NCI-H510A treated with DMSO at 0.1 percent for 48 hours (cell line): ENCODE data around the gene HYAL3.
"Not testable (repeated sequence)": the region's sequence is repeated elsewhere in the genome, so short reads cannot be mapped to it uniquely, and the experiment has no call there.

Experiments used
- DNase-seq: peaks from one replicate; lab custom pipeline; 2025; lab: John Stamatoyannopoulos, UW

HYAL3 gene

DNA sequence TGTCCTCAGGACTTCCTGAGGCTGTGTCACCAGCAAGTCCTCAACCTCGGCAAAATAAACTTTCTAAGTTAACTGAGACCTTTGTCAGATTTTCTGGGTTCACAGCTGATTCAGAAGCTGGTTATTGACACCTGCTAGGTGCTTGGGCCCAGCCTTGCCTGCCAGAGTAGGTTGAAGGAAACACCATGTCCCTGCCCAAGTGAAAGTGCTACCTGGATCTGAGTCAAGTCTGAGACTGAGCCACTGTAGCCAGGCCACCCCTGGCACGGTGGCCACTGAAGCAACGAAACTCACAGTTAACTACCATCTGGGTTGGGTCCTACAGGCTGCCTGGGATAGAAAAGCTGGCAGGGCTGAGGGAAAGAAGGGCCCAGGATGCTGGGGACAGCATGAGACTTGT lies 15.1 kb upstream of the HYAL3 start:
- DNase-seq, result no peak

DNA sequence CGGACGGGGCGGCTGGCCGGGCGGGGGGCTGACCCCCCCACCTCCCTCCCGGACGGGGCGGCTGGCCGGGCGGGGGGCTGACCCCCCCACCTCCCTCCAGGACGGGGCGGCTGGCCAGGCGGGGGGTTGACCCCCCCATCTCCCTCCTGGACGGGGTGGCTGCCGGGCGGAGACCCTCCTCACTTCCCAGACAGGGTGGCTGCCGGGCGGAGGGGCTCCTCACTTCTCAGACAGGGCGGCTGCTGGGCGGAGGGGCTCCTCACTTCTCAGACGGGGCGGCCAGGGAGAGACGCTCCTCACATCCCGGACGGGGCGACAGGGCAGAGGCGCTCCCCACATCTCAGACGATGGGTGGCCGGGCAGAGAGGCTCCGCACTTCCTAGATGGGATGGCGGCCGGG lies 12.8 kb upstream of the HYAL3 start:
- DNase-seq, result not testable (repeated sequence)

DNA sequence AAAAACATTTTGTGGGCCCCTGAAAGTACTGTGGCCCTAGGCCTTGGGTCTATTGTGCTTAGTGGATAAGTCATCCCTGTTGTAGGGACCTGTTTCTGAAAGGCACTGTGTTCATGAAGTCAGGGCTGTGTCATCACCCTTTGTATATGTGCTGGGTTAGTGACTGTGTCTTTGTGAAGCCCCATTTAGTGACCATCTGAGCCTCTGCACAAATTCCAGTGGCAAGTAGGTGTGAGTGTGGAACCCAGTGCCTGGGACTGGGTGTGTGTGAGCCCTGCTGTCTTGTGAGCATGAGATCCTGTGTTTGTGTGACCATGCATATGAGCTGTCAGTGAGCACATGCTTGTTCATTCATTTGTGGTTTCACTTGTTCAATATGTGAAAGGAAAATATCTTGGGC lies 5.4 kb upstream of the HYAL3 start:
- DNase-seq, result no peak

DNA sequence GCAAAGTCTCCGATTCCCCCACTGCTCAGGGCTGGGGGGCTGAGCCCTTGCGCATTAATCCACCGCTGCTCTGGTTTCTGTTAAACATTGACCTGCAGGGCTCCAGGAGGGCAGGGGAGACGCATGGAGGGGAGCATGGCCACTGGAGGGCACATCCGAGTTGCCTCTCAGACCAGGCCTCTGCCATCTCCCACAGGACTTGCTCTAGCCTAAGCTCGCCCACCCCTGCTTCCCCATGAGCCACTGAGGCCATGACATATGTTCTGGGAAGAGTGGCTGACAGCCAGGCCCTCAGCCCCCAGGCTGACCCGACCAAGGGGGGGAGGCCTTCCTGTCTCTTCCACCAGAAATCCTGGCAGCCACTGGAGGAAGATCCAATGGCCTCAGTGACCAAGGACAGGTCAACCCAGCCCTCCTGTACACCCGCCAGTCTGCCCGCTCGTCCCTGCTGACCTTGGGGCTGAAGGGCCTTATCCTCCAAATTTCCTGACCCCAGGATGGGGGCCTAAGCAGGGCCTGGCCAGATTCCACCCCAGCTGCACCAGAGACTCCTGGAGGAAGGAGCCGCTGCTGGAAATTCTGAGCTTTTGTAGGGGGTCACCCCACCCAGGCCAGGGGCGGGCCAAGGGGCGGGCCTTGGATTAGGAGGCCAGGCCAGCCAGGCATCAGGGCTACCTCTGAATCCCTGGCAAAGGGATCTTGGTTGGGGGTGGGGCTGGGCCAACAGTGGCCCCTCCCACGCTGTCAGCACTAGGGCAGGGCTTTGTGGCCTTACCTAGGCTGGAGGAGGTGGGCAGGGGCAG lies 4.0 kb upstream of the HYAL3 start, which contains the start of gene HYAL1:
TSS of gene HYAL1 (minus strand) at position 562 of the 803 bp plus-strand sequence. CDS start 618 bp downstream, outside the sequence.
- DNase-seq, result no peak

DNA sequence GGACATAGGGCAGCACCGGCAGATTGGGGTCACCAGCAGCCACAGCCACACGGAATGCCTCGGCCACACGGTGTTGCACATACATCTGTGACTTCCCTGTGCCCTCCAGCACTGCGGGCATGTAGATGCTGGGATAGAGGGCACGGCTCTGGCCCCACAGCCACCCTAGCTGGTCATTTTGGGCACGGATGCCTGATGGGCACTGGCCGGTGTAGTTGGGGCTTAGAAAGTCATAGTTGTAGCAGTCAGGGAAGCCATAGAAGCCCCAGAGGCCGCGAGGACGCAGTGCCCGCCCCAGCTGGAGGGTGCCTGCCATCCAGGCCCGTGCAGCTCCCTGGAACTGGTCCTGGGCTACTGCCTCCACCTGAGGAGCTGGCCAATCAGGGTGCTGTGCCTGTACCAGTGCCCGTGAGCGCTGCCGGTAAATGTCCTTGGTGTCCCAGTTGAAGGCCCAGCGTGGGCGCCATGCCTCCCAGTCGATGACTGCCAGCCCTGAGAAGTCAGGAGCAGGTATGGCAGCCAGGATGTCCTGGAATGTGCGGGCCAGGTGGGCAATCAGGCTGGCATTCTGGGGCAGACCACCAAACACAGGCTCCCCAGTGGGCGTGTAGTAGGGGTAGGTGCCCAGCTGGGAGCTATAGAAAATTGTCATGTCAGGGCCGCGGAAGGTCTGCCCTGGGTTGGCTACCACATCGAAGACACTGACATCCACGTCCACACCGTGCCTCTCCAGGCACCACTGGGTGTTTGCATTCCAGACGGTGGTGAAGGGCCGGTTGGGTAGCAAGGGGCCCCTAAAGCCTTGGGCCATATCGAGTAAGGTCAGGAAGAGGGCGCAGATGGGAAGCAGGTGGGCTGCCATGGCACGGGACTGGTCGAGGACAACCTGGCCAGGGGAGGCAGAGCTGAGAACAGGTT lies 3.1 kb upstream of the HYAL3 start:
- no peak for DNase-seq

DNA sequence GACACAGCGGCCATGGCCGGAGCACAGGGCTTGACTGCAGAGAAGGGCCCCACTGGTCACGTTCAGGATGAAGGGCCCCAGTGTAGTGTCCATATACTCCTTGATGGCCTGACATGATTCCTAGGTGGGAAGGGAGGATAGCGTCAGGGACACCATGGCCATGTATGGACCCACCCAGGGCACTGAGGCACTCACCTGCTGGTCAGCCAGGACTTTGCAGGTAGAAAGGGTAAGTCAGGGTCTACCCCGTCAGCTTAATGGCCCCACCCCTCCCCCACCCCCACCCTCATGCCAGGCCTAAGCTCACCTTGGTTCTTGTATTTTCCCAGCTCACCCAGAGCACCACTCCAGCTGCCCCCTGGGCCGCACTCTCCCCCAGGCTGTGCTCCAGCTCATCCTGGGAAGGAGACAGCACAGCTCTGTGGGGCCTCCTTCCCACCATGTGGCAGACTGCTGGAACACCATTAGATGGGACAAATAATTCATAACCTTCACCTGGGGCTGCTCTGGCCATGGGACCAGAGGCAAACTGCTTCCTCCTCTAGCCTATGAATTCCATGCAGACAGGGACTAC lies 1.6 kb upstream of the HYAL3 start:
- DNase-seq, result no peak

DNA sequence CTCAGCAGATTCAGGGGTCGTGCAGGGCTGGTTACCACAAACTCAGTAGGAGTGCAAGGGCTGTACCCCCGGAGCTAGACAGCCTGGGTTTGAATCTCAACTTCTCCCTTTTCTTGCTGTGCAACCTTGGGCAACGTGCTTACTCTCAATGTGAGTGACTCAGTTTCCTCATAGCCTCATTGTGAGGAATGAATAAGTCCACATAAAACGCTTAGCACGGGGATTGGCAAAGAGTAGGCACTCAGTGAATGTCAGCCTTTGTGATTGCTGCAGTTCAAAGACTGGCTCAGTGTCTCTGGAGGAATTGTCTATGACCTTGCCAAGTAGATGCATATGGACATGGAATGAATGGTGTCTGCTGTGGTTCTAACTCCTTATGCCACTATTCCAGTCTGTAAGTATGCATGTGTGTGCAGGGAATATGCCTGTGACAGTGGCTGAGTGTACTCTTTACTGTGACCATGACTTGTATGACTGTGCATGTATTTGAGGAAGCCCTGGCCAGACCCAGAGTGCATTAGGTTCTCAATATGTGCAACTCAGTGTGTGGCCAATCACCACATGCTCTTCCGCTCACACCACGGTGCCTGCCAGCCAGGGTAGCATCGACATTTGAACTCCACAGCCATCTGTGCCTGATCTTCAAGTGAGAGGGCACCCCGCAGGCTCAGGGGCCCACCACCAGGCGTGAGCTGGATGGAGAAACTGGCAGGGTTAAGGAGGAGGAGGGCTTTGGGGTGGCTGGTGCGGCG lies 900 bp upstream of the HYAL3 start:
- DNase-seq, result no peak

DNA sequence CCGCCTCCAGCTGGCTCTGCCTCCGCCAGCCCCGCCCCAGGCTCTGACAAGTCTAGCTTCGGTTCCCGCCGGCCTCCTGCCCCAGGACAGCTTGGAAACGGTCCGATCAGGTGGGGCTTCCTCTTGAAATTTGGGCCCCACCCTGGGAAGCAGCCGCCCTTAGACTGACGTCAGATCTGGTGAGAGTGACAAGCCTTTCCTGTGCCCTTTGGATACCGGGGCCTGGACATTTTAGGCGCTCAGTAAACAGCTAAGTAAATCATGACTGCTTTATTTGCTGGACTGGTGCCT lies 378 bp upstream of the HYAL3 start:
- DNase-seq, result no peak

DNA sequence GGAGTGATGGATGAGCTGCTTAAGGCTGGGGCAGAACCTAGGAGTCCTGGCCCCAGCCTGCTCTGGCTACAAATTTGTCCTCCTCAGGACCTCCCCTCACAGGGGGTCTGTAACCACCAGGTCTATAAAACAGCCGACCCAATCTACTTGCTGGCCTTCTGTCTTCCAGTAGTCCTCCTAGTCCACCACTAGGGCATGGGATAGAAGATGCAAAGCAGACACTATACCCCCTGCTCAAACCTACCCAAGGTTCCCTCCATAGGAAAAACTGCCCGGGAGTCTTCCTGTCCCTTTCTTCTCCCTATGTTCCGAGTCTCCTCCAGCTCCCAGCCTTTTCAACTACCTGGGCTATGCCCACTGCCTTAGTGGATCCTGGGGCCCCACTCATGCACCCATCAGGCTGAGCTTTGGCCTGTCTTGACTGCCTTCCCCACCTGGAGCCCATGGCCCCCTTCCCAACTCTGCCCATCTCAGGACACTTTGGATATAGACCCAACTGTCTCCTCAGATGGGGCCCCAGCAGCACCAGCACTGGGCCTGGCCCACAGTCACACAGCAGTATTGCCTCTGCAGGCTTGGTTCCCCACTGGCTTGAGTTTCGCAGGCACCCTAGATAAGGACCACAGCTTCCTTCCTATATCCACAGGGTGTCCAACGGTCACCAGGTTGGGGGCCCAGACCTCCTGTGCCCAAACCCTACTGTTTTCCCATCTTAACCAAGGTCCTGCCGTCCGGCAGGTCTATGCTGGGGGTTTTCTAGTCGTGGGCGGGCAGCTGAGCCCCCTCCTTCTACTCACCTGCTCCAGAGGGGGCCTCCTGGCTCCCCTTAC lies 1.1 kb downstream of the HYAL3 start:
- DNase-seq, result no peak

DNA sequence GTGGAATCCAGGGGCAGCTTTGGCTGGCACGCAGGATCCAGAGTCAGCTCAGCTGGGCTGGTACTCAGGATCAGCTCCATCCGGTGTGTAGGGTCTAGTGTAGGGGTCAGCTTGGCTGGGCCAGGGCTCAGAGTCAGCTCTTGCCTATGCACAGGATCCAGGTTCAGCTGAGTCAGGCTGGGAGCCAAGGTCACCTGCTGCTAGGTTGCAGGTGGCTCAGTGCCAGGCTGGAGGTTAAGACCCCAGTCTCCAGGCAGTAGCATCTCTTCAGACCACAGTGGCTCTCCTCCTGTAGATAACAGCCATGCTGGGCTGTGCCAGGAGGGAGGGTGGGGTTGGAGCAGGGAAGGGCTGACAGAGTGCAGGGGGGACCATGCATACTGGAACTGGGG lies 1.8 kb downstream of the HYAL3 start:
- no peak for DNase-seq

DNA sequence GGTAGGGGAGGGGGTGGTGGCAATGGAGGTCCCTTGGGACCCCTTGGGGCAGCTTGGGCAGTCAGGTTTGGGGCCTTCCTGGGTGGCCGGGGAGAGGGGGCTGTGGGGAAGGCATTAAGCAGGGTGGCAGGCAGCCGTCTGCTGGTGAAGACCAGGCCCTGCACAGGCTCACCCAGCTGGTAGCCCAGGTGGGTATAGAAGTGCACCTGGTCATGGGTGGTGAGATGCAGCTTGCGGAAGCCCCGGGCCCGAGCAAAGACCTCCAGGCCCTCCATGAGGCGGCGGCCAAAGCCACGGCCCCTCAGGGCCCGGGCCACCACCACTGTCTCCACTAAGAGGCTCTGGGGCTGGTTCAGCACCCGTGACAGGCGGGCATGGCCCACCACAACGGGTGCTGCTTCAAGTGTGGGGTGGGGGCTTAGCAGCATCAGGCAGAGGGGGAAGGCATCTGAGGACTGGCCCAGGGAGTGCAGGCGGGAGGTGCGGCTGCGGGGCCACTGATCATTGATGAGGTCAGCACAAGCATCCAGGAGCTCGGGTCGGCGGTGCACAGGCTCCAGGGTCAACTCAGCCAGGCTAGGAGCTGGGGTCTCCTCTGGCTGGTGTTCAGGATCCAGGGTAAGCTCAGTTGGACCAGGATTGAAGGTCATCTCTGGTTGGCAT lies 2.4 kb downstream of the HYAL3 start:
- no peak for DNase-seq

DNA sequence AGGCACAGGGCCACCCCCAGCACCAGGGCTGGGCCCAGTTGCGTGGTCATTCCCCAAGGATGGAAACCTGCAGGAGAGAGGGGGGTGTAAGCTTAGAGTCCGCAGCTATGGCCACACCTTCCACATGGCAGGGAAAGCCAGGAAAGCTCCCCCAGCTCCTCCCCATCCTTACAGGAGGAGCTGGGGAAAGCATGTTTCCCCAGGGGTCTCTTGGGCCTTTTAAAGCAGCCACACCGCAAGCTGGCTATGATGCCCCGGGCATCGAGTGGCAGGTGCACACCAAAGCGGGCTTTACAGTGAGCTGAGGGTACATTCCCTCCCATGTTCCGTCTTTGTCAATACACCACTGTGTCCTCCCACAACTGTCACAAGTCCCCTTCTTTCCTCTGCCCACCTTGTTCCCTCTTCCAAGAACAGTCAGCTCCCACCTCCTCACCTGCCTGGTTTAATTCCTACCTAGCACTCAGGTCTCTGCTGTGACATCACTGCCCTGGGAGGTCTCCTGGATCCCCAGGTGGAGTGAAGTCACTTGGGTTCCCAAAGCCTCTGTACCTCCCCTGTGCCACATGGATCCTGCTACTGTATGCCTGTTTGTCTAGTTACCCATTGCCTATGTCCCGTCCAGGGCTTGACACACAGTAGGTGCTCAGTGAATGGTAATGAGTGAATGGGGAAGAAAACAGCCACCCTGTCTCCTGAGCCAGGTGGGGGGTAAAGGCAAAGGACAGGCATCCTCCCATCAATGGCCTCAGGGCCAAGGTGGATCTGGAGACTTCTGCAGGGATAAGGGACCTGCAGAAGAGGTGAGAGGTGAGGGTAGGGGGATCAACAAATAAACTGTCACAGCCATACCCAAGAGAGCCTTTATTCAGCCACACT lies 3.4 kb downstream of the HYAL3 start:
- DNase-seq, result no peak

DNA sequence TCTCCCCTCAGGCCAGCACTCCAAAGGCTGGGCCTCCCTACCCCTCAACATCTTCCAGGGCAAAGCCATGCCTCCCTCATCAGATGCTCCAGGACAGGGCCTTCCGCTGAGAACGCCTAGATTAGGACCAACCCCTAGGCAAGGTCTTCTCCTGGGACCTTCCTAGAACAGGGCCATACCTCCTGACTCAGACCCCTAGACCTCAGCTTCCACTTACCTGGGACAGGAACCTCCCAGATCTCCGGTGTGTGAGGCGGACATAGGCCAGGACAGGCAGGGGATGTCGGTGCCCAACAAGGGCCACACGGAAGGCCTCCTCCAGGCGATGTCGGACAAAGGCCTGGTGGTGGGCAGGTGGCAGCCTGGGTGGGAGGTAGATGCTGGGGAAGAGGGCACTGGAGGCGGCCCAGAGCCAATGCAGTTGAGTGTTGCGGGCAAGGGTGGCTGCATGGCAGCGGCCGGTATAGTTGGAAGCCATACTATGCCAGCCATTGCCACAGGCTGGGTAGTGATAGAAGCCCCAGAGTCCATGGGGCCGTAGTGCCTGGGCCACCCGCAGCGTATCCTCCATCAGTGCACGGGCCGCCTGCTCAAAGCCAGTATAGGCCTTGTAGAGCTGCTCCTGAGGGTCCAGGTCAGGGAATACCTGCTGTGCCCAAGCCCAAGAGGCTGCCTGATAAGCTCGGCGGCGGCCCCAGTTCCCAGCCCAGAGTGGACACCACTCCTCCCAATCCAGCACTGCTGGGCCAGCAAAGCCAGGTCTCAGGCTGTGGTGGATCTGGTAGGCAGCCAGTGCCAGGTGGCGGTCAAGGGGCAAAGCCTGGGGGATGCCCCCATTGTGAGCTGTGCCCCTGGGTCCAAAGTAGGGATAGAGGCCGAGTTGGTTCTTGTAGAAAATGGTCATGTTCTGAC lies 4.5 kb downstream of the HYAL3 start:
- no peak for DNase-seq

DNA sequence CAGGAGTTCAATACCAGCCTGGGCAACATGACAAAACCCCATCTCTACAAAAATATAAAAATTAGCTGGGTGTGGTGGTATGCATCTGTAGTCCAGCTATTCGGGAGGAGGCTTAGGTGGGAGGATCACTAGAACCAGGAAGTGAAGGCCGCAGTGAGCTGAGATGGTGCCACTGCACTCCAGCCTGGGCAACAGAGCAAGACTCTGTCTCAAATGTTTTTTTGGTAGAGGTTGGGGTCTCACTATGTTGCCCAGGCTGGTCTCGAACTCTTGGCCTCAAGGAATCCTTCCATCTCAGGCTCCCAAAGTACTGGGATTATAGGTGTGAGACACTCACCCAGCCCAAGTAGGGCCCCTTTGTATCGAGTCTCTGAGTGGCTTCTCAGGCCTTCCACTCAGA lies 5.1 kb downstream of the HYAL3 start:
- DNase-seq, result no peak

DNA sequence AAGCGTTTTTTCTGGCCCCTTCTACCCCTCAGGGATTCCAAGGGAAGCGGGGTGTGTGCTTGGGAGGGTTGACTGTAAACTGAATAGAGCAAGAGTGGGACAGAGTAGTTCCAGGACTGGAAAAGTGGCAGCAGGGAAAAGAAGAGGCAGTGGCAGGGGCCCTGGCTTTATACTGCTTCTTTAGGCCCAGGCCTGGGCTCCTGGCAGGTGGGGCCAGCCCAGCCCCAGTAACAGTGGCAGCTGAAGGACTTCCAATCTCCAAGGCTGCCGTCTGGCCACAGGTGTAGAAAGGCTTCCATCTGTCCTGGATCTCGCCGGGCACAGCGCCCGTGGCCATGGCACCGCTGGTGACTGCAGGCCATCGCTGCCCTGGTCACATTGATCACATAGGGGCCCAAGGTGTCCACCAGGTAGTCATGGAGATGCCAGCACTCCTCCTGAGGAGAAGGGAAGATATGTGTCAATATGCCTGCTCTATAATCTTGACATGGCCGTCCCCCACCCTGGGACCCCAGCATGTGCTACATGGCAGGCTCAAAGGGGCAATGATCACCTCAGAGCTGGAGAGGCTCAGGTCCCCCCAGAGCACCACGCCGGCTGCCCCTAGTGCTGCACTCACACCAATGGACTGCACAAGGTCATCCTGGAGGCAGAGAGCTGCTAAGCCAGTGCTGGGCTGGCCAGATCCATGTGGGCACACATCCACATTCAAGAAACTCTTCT lies 6.0 kb downstream of the HYAL3 start:
- DNase-seq, result no peak

DNA sequence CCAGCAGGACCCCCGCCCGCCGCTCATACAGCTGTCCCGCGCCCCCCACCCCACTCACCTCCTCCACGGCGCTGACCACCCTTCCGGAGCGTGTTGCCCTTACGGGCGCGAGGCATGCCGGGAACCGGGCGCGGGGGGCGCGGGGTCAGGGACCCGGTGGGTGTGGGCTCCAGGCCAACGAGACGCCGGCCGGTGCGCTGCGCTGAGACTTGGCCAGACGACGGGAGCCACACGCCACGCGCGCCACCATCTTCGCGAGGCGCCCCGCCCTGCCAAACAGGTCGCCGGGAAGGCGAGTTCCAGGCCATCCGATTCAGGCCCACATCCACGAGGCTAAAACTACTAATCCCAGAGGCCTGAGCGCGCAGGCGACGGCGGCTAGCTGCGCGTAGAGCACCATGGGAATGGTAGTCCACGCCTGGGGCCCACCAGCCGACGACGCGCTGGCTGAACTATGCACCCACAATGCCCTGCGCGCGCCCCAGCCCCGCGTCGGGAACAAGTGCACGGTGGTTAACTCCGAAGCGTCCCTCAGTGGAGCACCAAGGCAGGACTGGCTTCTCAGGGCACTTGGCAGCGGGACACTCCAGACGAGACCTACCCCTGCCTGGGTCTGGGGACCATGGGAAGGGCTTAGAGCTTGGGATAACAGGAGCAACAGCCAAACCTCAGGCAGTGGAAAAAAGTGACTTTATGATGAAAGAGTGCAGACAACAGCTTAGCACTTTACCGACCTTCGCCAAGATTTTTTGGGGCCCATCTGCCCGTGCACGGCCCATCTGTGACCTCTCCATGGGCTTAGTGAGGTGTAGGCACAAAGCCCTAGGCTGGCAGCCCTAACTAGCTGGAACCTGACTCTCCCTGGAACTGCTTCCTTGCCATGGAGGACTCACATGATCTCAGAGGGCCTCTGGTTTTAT lies 6.8 kb downstream of the HYAL3 start, which contains the start of gene IFRD2:
TSS of gene IFRD2 (minus strand) at position 271 of the 920 bp plus-strand sequence. CDS start at position 116, 155 bp downstream.
- DNase-seq, result peak; percentile 87

DNA sequence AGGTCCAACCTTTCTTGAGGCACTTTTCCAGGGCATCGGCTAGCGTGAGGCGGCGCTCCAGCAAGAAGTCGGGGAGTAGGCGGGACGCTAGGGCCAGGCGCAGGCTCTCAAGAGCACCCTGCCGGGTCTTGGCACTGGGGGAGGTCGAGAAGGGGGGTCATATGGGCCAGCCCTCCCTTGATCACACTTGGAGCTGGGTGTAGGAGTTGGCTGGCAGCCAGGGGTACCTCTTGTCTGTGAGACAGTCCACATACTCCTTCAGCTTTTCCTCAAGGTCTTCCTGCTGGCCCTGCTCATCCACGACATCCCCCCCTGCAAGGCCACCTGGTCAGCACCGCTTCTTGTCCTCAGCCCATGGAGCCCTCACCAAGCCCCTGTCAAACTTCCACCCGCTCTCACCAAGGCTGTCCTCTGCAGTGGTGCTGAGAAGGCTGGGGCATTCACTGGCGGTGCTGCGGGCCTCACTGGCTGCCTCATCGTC lies 9.0 kb downstream of the HYAL3 start:
- DNase-seq, result no peak
